NCI-H345 (cell line): Measurements from ENCODE around the gene DUSP10.

ENCODE experiments used
- DNase-seq: peaks from one replicate; lab custom pipeline; 2025; lab: John Stamatoyannopoulos, UW

DUSP10 gene

DNA sequence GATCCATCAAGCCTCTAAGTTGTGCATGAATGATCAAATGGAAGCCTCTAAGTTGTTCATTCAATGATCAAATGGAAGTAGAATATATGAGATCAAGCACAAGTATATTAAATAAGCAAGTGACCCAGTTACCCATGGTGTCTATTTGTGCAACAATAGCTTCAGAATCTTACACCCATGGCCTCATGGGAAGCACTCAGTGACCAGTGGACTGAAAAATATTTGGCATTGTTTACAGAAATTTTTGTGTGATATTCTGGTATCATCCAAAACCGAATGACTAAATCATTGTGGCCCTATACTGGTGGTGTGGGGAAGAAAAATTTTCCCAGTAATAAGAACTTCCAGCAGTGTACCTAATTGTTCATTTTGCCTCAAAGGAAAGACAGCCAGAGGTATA, 46.6 kb downstream of the DUSP10 start:
- no peak for DNase-seq

DNA sequence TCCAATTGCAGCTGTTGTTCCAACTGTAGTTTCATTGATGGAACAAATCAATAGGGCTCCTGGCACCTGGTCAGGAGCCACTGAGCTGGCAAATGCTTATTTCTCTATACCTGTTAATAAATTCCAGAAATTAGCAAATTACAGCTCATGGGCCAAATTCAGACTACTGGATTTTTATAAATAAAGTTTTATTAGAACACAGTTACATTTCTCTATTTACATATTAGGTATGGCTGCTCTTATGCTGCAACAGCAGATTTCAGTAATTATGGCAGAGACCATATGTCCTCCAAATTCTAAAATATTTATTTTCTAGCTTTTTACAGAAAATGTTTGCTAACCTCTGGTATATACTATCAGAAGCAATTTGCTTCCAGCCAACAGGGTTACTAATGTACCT, 47.8 kb downstream of the DUSP10 start:
- DNase-seq: no peak

DNA sequence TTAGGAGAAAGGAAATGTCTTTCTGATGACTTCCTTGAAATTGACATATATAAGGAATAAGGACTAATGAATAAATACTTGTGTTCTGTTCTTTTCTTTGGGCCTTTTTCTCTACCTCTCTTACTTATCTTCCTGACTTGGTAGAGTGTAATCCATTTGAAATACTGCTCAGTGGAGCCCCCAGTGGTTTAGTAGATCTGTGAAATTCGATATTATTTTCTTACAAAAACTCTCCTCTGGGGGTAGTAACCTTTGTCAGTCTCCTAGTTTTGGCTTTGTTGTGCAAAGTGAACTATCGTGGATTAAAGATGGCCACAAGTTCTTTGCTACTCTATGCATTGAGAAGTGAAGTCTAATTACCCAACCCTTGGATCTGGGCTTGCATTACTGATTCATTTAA, 48.8 kb downstream of the DUSP10 start:
- no peak for DNase-seq

DNA sequence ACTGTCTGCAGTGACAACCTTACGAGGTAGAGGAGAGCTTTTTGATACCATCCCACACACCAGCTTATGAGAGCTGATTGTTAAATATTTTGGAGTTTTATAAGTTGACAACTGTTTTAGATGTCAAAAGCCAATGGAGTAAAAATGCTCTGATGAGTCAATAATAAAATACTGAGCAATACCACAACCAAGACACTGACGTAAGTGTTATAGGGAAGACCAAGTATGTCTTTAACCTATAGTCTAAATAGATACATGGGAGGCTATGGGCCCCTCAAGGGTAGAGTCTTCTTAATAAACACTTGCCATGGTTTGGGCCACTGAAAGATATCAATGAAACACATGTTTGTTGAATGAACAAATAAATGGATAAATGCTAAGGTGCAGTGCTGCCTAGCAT, 49.2 kb downstream of the DUSP10 start:
- no peak for DNase-seq

DNA sequence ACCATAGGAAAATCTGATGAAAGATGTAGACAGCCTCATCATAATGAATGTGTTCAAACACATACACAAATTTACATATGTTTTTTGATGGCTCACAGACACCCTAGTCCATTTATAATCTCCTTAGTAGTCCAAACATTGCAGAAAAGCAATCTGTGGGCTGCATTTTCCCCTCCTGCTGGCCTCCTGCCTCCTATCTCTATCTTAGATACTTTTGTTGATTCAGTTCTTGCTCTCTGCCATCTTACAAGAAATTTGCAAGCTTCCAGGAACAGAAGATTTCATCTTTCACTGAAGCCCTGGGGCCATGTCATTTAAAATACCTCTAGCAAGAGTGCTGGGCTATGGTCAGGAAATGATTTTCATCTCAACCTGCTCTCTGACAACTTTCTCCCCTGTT, 50.6 kb downstream of the DUSP10 start:
- no peak for DNase-seq

DNA sequence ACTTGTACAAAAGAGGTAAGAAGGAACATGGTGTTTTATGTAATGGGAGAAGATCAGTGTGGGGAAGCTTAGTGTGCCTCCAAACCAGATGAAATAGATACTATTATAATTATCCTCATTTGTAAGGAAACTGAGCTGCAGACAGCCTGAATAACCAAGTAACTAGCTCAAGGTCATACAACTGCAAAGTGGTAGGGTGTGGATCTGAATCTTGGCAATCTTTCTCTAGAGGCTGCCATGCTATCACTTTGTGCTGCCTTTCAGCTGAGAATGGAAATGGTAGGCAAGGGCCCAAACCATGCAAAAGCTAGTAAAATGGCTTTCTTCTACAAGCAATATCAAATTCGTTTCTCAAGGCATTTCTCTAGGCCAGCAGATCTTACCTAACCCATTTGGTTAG, 51.0 kb downstream of the DUSP10 start:
- no peak for DNase-seq

DNA sequence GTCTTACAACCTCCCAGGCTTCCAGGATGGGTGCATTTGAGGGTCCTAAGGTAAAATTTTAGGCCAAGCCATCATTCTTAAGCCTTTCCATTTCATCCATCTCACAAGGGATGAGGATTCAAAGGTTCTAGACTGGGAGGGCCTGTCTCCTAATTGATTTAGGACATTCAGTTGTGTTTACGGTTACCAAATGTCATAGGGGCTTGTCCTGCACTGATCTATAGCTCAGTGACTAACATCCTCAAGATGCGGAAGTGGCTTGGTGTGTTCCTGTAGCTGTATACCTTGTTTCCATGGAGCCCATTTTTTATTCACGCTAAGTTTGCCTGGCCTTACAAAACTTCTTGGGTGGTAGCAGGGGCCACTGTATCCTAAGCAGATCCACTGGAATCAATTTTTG, 52.8 kb downstream of the DUSP10 start:
- no peak for DNase-seq

DNA sequence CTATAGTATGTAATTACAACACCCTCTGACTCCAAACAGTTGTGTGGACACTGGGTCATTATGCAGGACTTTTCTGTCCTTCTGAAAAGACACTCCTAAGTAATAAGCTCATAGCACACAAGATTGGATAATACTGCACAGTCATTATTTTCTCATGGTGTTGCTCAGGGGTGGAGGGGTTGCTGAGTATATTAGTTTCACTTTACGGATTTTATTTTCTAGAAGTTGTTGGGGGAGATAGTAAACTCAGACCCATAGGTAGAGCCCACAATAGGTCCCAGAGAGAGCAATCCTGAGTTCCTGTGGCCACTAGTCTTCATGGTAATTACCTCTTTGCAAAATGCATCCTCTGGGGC, 53.4 kb downstream of the DUSP10 start:
- no peak for DNase-seq

DNA sequence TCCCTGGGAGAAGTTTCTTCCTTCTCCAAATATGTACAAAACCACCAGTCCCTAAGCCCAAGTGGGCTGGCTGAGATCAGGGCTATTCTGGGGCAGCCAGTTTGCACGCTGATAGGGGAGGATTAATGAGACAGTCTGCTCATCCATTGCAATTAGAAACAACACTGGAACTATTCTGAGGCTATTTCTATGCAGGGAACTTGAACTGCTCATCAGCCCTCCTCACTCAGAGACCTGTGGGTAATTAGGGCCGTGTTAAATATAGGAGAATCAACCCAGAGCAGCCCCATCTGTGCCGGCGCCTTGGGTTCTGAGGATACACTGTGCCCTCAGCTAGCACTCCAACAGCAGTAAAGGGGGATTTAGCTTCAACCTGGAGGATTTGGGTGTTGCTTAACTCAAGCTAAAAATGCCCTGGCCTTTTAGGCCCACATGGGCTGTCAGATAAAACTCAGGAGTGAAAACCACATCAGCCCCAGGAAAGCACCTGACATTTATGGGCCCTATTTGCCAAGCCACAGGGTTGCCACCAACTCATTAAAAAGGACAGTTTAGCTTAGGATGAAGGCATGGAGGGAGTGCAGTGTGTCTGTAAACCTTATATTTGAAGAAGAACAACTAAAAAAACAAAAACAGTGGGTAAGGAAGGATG, 53.9 kb downstream of the DUSP10 start:
- no peak for DNase-seq

DNA sequence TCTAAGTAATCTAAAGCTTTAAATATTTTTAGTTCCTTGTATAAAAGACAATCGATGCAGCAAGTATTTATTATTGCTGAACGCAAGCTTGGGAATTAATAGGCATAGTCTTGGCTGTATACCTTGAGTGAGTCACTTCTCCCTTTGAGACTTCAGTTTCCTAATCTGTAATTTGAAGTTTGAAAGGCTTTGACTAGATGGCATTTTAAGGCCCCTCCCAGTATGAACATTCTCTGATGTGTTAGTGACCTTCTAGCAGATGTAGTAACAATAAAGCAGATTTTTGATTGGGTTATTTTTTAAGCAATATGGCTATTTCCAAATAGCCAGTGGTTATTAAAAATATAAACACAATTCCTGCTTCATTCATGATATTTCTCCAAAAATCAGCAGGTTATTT, 58.2 kb downstream of the DUSP10 start:
- DNase-seq: no peak

DNA sequence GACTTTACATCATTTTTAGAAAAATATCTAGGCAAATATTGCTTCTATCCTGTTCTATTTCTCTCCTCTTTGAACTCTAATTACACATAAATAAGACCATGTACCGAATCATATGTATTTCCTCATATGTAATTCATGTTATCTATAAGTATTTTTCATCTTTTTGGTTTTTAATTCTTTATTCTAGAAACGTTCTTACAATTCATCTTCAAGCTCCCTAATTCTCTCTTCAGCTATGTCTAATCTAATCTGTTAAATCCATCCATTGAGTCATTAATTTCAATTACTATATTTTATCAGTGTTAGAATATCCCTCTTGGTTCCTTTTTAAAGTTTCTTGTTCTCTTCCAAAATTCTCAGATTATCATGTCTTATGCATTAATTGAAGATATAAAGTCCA, 61.8 kb downstream of the DUSP10 start:
- no peak for DNase-seq

DNA sequence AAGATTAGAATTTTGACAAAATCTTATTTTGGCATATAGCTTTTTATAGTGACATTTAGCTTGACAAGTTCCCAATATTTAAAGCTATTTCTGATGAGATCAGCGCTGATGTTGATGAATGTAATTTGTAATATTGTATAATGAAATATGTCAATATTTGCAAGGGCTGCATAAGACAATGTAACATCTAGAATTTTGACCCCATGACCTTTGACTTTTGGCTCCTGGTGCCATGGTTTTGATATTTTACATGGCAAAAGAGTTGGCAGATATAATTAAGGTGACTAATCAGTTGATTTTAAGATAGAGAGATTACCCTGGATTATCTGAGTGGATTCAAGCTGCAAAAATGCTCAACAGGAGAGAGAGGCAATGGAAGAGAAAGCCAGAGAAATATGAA, 63.9 kb downstream of the DUSP10 start:
- DNase-seq: no peak

DNA sequence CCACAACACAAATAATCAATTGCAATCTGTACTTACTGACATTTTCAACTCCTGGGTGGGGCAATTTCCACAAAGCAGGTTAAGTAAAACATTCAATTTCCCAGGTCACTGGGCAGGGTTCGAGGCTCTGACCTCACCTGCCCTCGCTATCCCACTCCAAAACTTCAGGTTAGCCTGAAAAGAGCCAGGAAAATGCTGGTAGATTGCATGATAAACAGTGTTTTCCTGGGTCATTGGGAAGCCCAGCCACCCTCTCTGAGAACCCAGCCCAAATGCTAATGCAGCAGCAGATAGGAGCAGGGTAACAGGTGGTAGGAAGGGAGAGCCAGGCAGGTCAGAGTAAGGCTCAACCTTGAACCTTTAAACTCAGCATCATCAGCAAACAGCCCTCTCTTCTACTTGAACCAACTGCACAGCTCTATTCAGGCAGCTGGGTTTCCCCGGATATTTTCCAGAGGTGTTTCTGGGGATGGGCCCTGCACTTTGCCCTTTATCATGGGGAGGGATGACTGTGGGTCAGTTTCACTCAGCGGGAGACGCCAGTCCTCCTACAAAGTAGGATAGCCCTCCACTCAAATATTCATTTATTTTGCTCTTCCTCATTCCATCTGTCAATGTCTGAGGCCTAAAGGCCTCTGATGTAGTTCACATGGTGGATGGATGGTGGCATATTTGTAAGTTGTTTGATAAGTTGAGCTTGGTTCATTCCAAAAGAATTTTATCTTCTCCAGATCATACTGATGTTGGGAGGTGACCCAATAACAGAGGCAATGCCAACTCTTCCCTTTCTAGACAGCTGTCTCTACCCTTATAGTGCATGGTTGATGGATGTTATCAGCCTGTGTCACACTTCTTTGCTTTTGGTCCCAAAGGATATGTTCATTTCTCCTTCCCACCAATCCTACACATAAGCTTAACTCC, 65.7 kb downstream of the DUSP10 start:
- DNase-seq: no peak

DNA sequence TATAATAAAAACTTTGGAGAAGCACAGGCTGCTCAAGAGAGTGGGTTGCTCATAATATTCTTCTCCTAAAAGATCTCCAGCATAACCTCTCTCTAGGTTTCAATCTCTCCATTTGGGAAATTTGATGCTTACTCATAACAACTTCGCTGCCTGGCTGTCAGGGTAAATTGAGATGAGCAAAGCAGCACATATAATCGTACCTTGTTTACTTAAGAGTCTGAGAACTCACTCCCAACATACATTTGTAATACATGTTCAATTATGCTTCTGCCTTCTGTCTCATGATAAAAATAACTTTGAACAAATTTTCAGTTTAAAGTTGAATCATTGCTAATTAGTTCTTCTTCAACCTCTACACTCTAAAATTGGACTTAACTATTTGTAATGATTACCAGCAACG, 68.9 kb downstream of the DUSP10 start:
- DNase-seq: no peak

DNA sequence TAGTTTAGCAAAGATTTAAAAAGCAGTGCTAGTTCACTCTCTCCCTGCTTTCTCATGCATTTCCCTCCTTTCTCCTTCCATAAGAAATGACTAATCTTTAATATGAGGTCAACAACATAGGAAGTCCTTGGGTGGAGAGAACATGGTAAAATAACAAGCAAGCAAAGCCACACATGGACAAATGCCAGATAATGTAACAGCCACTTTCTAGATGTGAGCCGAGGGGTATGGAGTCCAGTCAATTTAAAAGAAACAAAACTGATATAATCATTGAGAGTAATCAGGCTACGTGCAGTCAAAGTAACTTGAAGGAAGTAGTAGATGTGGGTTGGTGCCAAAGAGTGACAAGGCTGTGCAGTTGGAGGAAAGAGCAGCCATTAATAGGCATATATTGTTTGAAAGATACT, 69.6 kb downstream of the DUSP10 start:
- no peak for DNase-seq

DNA sequence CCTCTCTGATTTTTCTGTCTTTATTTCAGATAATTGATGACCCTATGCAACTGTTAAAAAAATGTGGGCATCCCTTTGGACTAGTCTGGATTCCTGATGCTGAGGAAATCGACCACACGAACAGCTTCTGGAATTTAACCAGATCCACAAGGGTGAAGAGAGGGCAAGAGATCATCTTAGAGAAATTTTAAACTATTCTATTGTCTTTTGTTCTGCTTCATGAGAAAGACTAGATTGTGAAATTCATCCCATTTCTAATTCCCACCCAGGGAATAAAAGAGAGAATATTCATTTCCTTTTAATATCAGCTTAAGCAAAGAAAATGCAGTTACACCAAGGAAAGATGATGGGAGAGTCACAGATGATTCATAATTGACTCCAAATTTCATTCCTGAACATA, 71.8 kb downstream of the DUSP10 start:
- no peak for DNase-seq

DNA sequence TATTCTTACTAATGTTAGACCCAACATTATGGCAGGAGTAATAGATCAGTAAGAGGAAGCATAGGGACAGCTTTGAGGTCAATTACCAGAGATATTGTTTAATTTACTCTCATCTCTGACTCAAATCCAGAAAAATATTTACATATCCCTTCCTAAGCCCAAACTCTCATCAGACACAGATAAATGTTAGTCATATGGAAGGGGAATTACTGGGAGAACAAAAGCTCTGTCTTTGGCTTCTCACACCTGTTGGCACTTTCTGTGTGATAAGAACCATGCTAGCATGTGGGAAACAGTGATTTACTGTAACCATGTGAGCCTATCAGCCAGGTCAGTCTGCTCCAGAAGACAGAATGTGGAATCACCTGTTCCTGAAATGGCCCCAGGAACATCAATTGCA, 72.4 kb downstream of the DUSP10 start:
- DNase-seq: no peak

DNA sequence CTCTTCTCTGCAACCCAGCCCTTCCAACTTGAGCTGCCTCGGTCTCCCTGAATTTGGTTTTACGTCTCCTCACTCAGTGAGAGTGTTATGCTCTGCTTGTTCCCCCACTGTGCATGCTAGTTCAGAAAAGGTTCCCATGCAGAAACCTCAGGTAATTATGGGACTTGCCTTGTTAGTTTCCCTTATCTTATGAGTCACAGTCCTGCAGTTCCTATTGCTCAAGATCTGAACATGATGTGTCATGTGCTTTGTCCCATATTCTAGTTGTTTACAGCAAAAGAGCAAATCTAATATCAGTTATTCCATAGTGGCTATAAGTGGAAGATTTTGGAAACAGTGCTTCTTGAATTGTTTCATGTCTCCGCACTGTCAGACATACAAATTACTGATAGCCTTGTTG, 74.4 kb downstream of the DUSP10 start:
- DNase-seq: no peak

DNA sequence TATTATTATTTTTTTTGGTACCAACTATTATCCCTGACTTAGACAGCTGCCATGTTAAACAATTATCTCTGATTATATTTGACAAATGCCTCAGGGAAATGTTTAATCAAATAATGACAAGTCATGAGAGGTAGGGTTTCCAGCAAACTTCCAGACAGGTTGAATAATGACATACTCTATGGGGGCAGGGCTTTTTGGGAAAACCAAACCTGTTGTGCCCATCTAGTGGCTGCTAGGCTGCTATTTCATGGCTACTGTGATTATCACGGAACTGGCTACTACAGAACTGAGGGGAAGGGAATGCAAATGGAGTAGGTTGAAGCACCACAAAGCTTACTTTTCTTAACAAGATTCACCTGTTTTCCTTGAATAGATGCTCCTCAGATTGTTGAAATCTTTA, 77.6 kb downstream of the DUSP10 start:
- DNase-seq: no peak

DNA sequence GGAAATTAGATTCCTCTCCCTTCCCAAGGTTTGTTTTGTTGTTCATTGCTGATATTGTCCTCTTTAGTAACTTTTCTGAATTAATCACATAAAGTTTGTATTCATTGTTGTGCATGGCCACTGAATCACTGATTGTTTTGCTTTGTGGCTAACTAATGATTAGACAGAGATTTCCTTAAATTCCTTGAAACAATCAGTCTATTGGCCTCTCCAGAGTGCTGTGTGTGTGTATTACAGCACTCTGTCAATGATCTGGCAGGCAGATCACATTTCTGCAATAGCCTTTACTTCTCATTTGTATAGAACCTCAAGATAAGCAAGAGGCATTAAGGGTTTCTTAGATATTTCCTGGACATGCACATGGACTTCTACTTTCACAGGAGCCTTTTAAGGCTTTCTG, 78.6 kb downstream of the DUSP10 start:
- DNase-seq: no peak

DNA sequence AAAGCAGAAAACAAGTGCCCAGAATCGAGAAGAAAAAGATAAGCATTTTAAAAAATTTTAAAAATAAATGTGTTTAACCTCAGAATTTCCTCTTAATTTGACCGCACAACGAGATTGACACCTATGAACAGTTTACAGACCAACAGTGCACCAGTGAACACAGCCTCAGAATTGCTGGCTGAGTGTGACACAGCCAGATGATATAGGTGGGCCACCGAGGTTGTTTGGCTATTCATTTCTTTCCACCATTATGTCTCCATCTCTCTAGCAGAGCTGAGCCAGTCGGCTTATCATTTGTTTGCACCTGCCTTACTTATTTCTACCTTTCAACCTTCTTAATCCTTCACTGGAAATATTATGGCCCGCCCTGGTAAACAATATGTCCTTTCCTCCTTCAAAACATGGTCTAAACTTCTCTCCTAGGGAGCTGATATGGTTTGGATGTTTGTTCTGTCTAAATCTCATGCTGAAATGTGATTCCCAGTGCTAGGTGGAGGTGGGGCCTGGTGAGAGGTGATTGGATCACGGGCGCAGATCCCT, 86.1 kb downstream of the DUSP10 start:
- no peak for DNase-seq
